NCI-H460 (cell line): ENCODE measurements around the gene CDH4. TPM values are rescaled to one million over a fixed set of nuclear protein-coding genes. Genes with fewer than 3 reads are reported as not detected.

Experiments used
- DNase-seq: peaks from one replicate; pipeline ENCODE4 v3.0.0-alpha.2; 2016; ENCODE audit warnings: low read depth; ENCODE audit errors: extremely low read depth
- total RNA-seq: library from RNA; depleted of rRNA; stranded (reverse); fragments of >200 nt; shearing (Covaris generic); gene quantifications from 2 replicates; pipeline ENCODE4 v1.2.3, GENCODE V29; 2014

The CDH4 gene
- total RNA-seq, 1 experiment from 2014 or later: not detected

GRCh38 chr20:61505508-61505907 lies 253.4 kb downstream of the CDH4 start:
- DNase-seq: no peak

GRCh38 chr20:61507778-61508177 lies 255.7 kb downstream of the CDH4 start:
- DNase-seq: no peak

- no peak for DNase-seq
Observed at GRCh38 chr20:61508301-61509096, 256.4 kb downstream of the CDH4 start.

GRCh38 chr20:61510778-61511330 lies 258.8 kb downstream of the CDH4 start:
- no peak for DNase-seq

GRCh38 chr20:61512475-61512874 lies 260.4 kb downstream of the CDH4 start:
- no peak for DNase-seq

- no peak for DNase-seq
Observed at GRCh38 chr20:61513124-61514017, 261.3 kb downstream of the CDH4 start.

GRCh38 chr20:61514018-61514365 lies 261.9 kb downstream of the CDH4 start:
- no peak for DNase-seq

- no peak for DNase-seq
Observed at GRCh38 chr20:61514396-61514795, 262.3 kb downstream of the CDH4 start.

- DNase-seq: no peak
Observed at GRCh38 chr20:61514805-61515505, 262.9 kb downstream of the CDH4 start.

- no peak for DNase-seq
Observed at GRCh38 chr20:61515922-61516321, 263.9 kb downstream of the CDH4 start.

- DNase-seq: no peak
Observed at GRCh38 chr20:61516346-61517208, 264.5 kb downstream of the CDH4 start.

GRCh38 chr20:61517419-61517818 lies 265.4 kb downstream of the CDH4 start:
- DNase-seq: no peak

GRCh38 chr20:61518424-61518951 lies 266.4 kb downstream of the CDH4 start:
- no peak for DNase-seq

- DNase-seq: no peak
Observed at GRCh38 chr20:61519488-61519887, 267.4 kb downstream of the CDH4 start.

GRCh38 chr20:61520076-61520892 lies 268.2 kb downstream of the CDH4 start:
- DNase-seq: no peak

- no peak for DNase-seq
Observed at GRCh38 chr20:61520893-61521460, 268.9 kb downstream of the CDH4 start.

GRCh38 chr20:61521687-61522420 lies 269.8 kb downstream of the CDH4 start:
- DNase-seq: no peak
